Adrenal gland (tissue), 12 donors: Measurements from ENCODE around the gene DLG2. TPM values are rescaled to one million over a fixed set of nuclear protein-coding genes. Genes with fewer than 3 reads are reported as not detected.

Experiments
- DNase-seq, 7 donors: peaks; one replicate each; pipeline ENCODE4 v3.0.0-alpha.2; 2019 to 2020
- H3K27ac ChIP-seq, 5 donors: fragments of 200-600 bp; sonication (generic) in 4 of 5; 1 replicate in 3 of 5; 2 replicates in 2 of 5; pipeline versions ENCODE4 v1.5.1 to v1.8.0; 2016 to 2020; ENCODE audit warnings: mild to moderate bottlenecking in 1 of 5
- H3K27me3 ChIP-seq: fragments of 200-600 bp; 2 replicates; pipeline ENCODE4 v1.8.0; 2021
- H3K36me3 ChIP-seq, 2 donors: fragments of 200-600 bp; replicated peaks in 1 of 2; 1 replicate in 1 of 2; 2 replicates in 1 of 2; pipeline versions ENCODE4 v1.5.1 to v1.8.0; 2018 to 2022
- H3K4me1 ChIP-seq, 2 donors: fragments of 200-600 bp; replicated peaks in 1 of 2; 1 replicate in 1 of 2; 2 replicates in 1 of 2; pipeline versions ENCODE4 v1.5.1 to v1.8.0; 2018 to 2021
- H3K4me3 ChIP-seq, 4 donors: fragments of 200-600 bp; sonication (generic) in 3 of 4; one replicate each; pipeline ENCODE4 v1.5.1; 2016 to 2018
- H3K9me3 ChIP-seq, 3 donors: fragments of 200-600 bp; sonication (generic) in 1 of 3; replicated peaks in 1 of 3; 1 replicate in 2 of 3; 2 replicates in 1 of 3; pipeline versions ENCODE4 v1.5.1 to v1.8.0; 2016 to 2021
- POLR2A ChIP-seq, 2 donors: fragments of 450-650 bp; IDR thresholded peaks; one replicate each; pipeline ENCODE4 v1.6.1; 2017; ENCODE audit warnings: antibody characterized with exemption in 2 of 2, mild to moderate bottlenecking in 2 of 2, moderate library complexity in 1 of 2
- WGBS, 4 donors: extraction: QIAGEN DNeasy Blood & Tissue Kit in 2 of 4; methylation state at CpG; one replicate each; pipeline versions ENCODE4 v1.1.5 to v1.1.7; 2013 to 2017; 5-methylcytosine and 5-hydroxymethylcytosine counted together
- intact Hi-C, 2 donors: fragments of 100-400 bp; cut with DNase I; formaldehyde crosslinking; loops; one replicate each; pipeline versions ENCODE4 v1.14.1 to v1.15.0; 2022 to 2023
- polyA plus RNA-seq, 3 donors: library from polyadenylated mRNA; stranded (reverse); fragments of 200-250 nt in 2 of 3; fragments of 350-450 nt in 1 of 3; fragmentation: Illumina TruSeq in 1 of 3; extraction: RNeasy Lipid Tissue Mini Kit (QIAGEN cat#74804) in 1 of 3; gene quantifications; one replicate each; pipeline ENCODE4 v1.2.3, GENCODE V29; 2013 to 2014
- total RNA-seq, 9 donors: library from RNA; depleted of rRNA in 4 of 9; stranded (reverse); fragments of >200 nt in 4 of 9; fragments of 120-200 nt in 1 of 9; fragmentation: NEBNext Ultra II Directional in 1 of 9; extraction: Animal tissue kit (Norgen Biotek cat#: 25700) in 1 of 9; gene quantifications; one replicate each; pipeline versions ENCODE4 v1.1.0 to v1.2.4, GENCODE V29; 2013 to 2023
- TF ChIP-seq, protein P1 (sequence below), 6 experiments: fragments of 450-650 bp in 4 of 6; fragments of 200-600 bp in 2 of 6; sonication (generic) in 1 of 6; IDR thresholded peaks; 1 replicate in 5 of 6; 2 replicates in 1 of 6; pipeline versions ENCODE4 v1.5.1 to v1.8.0; 2016 to 2021; ENCODE audit warnings: antibody characterized with exemption in 6 of 6, mild to moderate bottlenecking in 2 of 6, moderate library complexity in 1 of 6
- donor health status: healthy with polysubstance abuse.
- donor health status: Bipolar disorder and iron deficiency.
- donor health status: DM: yes; HTN: yes; CAD: no.
- donor health status: DM: no; HTN: no; CAD: no.
- donor health status: DM: no; HTN: no; CAD: no.
- donor health status: DM: yes; HTN: yes; CAD: no.

The DLG2 gene
- total and polyA plus RNA-seq, 12 donors: 8.3 to 101 (median 37.5) TPM

DNA sequence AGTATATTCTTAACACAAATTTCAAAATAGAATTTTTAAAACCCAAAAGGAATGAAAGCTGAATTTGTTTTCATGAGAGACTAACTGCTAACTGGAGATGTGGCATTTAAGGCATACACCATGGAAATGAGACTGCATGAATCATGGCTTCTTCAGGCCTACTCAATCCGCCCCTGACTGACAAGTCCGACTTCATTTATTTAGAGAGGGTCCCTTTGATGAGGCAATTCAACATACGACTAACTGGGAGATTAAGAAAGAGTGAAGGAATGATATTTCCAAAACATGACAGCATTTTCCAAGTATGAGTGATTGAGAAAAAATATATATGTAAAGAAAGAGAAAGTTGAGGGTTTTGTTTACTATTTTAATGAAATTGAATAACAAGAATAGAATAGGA lies 720.1 kb downstream of the DLG2 start:
- H3K27ac ChIP-seq: no peak overlapping the region
- H3K4me3 ChIP-seq: no peak overlapping the region
- no peaks in the 10 kb centered on the region for H3K4me1 ChIP-seq
- TF ChIP-seq, protein P1, sequence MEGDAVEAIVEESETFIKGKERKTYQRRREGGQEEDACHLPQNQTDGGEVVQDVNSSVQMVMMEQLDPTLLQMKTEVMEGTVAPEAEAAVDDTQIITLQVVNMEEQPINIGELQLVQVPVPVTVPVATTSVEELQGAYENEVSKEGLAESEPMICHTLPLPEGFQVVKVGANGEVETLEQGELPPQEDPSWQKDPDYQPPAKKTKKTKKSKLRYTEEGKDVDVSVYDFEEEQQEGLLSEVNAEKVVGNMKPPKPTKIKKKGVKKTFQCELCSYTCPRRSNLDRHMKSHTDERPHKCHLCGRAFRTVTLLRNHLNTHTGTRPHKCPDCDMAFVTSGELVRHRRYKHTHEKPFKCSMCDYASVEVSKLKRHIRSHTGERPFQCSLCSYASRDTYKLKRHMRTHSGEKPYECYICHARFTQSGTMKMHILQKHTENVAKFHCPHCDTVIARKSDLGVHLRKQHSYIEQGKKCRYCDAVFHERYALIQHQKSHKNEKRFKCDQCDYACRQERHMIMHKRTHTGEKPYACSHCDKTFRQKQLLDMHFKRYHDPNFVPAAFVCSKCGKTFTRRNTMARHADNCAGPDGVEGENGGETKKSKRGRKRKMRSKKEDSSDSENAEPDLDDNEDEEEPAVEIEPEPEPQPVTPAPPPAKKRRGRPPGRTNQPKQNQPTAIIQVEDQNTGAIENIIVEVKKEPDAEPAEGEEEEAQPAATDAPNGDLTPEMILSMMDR (IDR thresholded peaks at IDR 0.05): no peak
- TF ChIP-seq POLR2A (IDR thresholded peaks at IDR 0.05): no peak
- no peaks in the 10 kb centered on the region for H3K27me3 ChIP-seq
- H3K9me3 ChIP-seq: no peaks in the 10 kb centered on the region
- intact Hi-C loops: no loop called here
- no peak for DNase-seq
- H3K36me3 ChIP-seq: no peaks in the 10 kb centered on the region
- WGBS, 4 donors: 46 to 57% (median 51%) methylated on average over 3 of the region's 3 CpGs

DNA sequence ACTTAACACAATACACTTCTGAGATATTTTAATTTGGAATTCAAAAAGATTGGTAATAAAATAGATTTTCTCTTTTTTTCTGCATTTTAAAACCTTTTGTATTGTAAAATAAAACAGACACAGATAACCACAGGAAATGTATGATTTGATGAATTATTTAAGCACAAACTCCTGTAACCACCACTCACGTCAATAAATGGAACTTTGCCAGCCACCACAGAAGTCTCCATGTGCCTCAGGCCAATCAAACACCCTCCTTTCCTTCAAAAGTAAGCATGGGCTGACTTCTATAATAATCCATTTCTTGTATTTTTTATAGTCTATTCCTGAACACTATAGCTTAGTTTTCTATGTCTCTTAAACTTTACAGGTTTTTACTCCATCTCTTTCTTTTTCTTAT lies 721.7 kb downstream of the DLG2 start:
- 10 to 41% (median 26%) methylated on average over 1 of the region's 1 CpG for WGBS, 4 donors
- intact Hi-C loops: no loop called here
- Histone ChIP-seq H3K27ac (no peak overlapping the region), H3K4me3 (no peak overlapping the region), H3K4me1 (no peaks in the 10 kb centered on the region), H3K36me3 (no peaks in the 10 kb centered on the region), H3K9me3 (no peaks in the 10 kb centered on the region), H3K27me3 (no peaks in the 10 kb centered on the region)
- TF ChIP-seq, protein P1 (IDR thresholded peaks at IDR 0.05): no peak
- DNase-seq: no peak

DNA sequence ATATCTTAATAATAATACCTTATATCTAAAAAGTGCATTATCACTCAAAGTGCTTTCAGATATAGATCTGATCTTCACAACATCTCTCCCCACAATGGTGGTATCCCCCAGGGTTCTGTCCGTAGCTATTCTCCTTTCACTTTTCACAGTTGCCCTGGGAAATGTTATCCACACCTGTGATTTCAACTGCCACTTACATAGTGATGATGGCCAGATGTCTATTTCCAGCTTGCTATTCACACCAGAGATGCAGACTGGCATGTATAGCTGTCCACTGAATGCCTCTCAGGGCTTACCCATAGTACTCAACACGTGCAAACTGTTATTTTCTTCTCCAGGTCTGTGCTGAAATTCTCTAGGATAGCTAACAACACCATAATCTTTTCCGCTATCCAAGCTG lies 724.7 kb downstream of the DLG2 start:
- Histone ChIP-seq H3K9me3 (no peaks in the 10 kb centered on the region), H3K27me3 (no peaks in the 10 kb centered on the region), H3K27ac (no peak overlapping the region), H3K36me3 (no peaks in the 10 kb centered on the region), H3K4me3 (no peak overlapping the region), H3K4me1 (no peaks in the 10 kb centered on the region)
- no peak for DNase-seq
- TF ChIP-seq POLR2A (IDR thresholded peaks at IDR 0.05): no peak
- TF ChIP-seq, protein P1 (IDR thresholded peaks at IDR 0.05): no peak
- WGBS, 4 donors: 55 to 68% (median 65%) methylated on average over 3 of the region's 3 CpGs
- intact Hi-C loops: no loop called here

DNA sequence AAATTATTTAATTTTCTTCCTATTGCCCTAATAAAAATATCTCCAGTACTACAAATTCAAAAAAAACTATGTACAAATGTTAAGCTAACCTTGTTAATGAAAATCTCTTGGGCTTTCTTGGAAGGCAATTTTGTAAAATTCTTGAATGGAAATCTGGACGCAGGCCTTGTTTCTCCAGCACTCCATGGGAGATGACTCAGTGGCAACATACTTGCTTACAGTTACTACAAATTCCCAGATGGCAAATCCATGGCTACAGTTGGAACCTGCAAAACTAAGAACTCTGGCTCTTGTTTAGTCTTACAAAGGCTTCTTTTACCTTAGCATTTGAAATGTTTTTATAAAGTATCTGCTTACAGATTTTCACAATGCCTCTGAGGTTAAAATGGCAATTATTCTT lies 725.2 kb downstream of the DLG2 start:
- 58 to 79% (median 67%) methylated on average over 1 of the region's 1 CpG for WGBS, 4 donors
- no peaks in the 10 kb centered on the region for H3K27me3 ChIP-seq
- no peaks in the 10 kb centered on the region for H3K36me3 ChIP-seq
- TF ChIP-seq POLR2A (IDR thresholded peaks at IDR 0.05): no peak
- TF ChIP-seq, protein P1 (IDR thresholded peaks at IDR 0.05): no peak
- no peaks in the 10 kb centered on the region for H3K9me3 ChIP-seq
- H3K27ac ChIP-seq: no peak overlapping the region
- H3K4me3 ChIP-seq: no peak overlapping the region
- H3K4me1 ChIP-seq: no peaks in the 10 kb centered on the region
- intact Hi-C loops: no loop called here
- no peak for DNase-seq
